Measurements from ENCODE around the gene TPST1. TPM values are rescaled to one million over a fixed set of nuclear protein-coding genes. Genes with fewer than 3 reads are reported as not detected.

Gene TPST1
- polyA plus RNA-seq, 1 of the 3 experiments (the other 2 are of a cell fraction): 36.4 TPM

DNA sequence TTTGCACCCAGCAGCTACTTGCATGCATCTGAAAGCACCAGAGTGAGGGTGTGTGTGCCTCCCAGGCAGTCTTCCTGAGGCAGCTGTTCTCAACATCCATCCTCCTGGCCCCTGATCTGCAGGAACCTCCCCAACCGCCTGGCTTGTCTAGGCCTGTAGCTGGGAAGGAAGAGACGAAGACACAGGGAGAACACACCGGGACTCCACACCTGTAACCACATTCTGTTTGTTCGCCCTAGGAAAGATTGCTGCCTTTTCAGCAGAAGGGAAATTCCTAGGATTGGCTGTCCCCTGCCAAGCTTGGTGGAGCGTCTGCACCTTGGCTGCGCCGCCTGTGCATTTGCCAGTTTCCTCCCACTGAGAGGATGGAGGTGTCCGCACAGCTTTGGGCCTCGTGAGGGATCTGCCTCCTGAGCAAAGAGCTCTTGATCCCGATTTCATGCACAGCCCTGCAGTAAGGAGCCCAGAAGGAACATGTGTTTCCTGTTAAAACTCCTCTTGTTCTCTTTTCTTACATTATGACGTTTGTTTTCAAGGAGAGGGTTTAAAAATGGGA is 154.6 kb downstream of the TPST1 start:
- Histone ChIP-seq H3K4me2 (no peak overlapping the region), H3K4me1 (ENCODE audit: control insufficient read depth in 1 of 2, insufficient read depth in 2 of 2, low read depth in 1 of 2, low read length in 1 of 2) (peaks cover 13 to 18% of the 10 kb centered on the region in 2 experiments; a peak in 3 of 4 replicates), H3F3A (replicated peaks; ENCODE audit: insufficient read depth) (no peaks in the 10 kb centered on the region), H3K9ac (no peak overlapping the region), H3K9me3 (no peaks in the 10 kb centered on the region), H3K9me2 (no peaks in the 10 kb centered on the region), H2AFZ (ENCODE audit: low read depth) (no peak overlapping the region), H3K4me3 (ENCODE audit: low read depth in 2 of 2, low read length in 1 of 2) (no peak overlapping the region), H3K27ac (ENCODE audit: low read depth in 2 of 2, low read length in 1 of 2) (peak overlapping the region in 1 of 2 experiments; percentile 7; a peak in 1 of 4 replicates), H3K36me3 (replicated peaks in 1 of 2; ENCODE audit: control insufficient read depth in 1 of 2, insufficient read depth in 2 of 2, low read length in 1 of 2) (peaks cover 0 to 4% of the 10 kb centered on the region in 2 experiments), H4K20me1 (ENCODE audit: insufficient read depth) (no peaks in the 10 kb centered on the region), H3K27me3 (ENCODE audit: insufficient read depth) (no peaks in the 10 kb centered on the region), H3K79me2 (ENCODE audit: insufficient read depth) (no peaks in the 10 kb centered on the region)
- POLR2A ChIA-PET: no interaction called here
- no peak for TF ChIP-seq SMC3 (IDR thresholded peaks at IDR 0.05; ENCODE audit: low read depth, low read length)
- TF ChIP-seq FOSL2 (IDR thresholded peaks at IDR 0.05; ENCODE audit: borderline replicate concordance, low read depth): no peak
- TF ChIP-seq TCF12 (IDR thresholded peaks at IDR 0.05): peak; percentile 11; the same call in 1 of the 2 replicates
- peak; percentile 26 for DNase-seq
- 87% methylated on average over 8 of the region's 11 CpGs for WGBS (ENCODE audit: low lambda C conversion rate)
- CTCF ChIA-PET: interaction anchor here (0.9 kb wide), 1 partner anchor 219 kb away, joined by 3 read pairs; no protein-coding TSS in a partner anchor

DNA sequence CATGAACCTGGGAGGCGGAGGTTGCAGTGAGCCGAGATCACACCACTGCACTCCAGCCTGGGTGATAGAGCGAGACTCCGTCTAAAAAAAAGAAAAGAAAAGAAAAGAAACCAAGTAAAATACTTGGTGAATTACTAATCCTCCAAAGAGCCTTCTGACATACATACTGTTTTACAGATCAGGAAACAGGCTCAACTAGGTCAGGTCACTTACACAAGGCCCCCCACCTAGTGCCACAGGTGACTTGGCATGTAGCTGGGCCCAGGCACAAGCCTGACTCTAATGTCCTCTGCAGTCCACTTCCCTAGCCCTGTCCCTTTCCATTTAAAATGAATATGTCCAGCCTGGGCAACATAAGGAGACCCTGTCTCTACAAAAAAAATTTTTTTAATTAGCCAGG is 157.0 kb downstream of the TPST1 start:
- Histone ChIP-seq H3F3A (replicated peaks; ENCODE audit: insufficient read depth) (no peaks in the 10 kb centered on the region), H3K36me3 (replicated peaks in 1 of 2; ENCODE audit: control insufficient read depth in 1 of 2, insufficient read depth in 2 of 2, low read length in 1 of 2) (peaks cover 0 to 4% of the 10 kb centered on the region in 2 experiments), H3K27me3 (ENCODE audit: insufficient read depth) (no peaks in the 10 kb centered on the region), H3K9me3 (no peaks in the 10 kb centered on the region), H3K4me1 (ENCODE audit: control insufficient read depth in 1 of 2, insufficient read depth in 2 of 2, low read depth in 1 of 2, low read length in 1 of 2) (peaks cover under 1 to 13% of the 10 kb centered on the region in 2 experiments; a peak in 1 of 4 replicates), H3K4me3 (ENCODE audit: low read depth in 2 of 2, low read length in 1 of 2) (no peak overlapping the region), H2AFZ (ENCODE audit: low read depth) (no peak overlapping the region), H3K9me2 (no peaks in the 10 kb centered on the region), H3K9ac (no peak overlapping the region), H3K79me2 (ENCODE audit: insufficient read depth) (no peaks in the 10 kb centered on the region), H4K20me1 (ENCODE audit: insufficient read depth) (no peaks in the 10 kb centered on the region), H3K4me2 (no peak overlapping the region), H3K27ac (ENCODE audit: low read depth in 2 of 2, low read length in 1 of 2) (no peak overlapping the region)
- TF ChIP-seq ELF1 (IDR thresholded peaks at IDR 0.05): no peak
- TF ChIP-seq, protein P1, sequence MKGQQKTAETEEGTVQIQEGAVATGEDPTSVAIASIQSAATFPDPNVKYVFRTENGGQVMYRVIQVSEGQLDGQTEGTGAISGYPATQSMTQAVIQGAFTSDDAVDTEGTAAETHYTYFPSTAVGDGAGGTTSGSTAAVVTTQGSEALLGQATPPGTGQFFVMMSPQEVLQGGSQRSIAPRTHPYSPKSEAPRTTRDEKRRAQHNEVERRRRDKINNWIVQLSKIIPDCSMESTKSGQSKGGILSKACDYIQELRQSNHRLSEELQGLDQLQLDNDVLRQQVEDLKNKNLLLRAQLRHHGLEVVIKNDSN (IDR thresholded peaks at IDR 0.05; ENCODE audit: borderline replicate concordance, low read depth): no peak
- no peak for TF ChIP-seq RCOR1 (IDR thresholded peaks at IDR 0.05; ENCODE audit: low read length)
- no peak for DNase-seq
- CTCF ChIA-PET: no interaction called here
- POLR2A ChIA-PET: no interaction called here
- 91% methylated on average over 4 of the region's 4 CpGs for WGBS (ENCODE audit: low lambda C conversion rate)

DNA sequence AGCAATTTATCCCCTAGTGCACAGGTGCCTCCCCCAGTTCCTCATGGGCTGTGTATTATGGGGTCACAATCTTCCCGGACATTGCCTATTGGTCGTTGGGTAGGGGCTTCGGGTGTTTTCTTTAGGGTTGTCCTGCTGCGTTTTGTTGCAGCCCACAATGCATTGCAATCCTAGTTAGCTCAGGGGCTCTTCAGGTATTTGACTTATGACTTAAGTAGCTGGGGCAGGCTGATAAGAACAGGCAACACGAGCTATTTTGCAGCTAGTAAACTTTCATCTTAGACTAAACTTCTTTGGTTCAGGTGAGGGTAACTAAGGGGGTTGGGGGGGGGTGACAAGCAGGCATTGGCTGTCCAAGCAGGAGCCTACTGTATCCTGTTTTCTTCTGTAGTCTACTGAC is 158.5 kb downstream of the TPST1 start:
- no peaks in the 10 kb centered on the region for H3K27me3 ChIP-seq (ENCODE audit: insufficient read depth)
- H3K4me3 ChIP-seq (ENCODE audit: low read depth in 2 of 2, low read length in 1 of 2): no peak overlapping the region

More for the DNA sequence above, 158.5 kb downstream of the TPST1 start:
- WGBS (ENCODE audit: low lambda C conversion rate): 66% methylated on average over 5 of the region's 5 CpGs
- no peak overlapping the region for H3K9ac ChIP-seq
- no peaks in the 10 kb centered on the region for H3K79me2 ChIP-seq (ENCODE audit: insufficient read depth)
- peaks cover 0 to 12% of the 10 kb centered on the region in 2 experiments; a peak in 1 of 4 replicates for H3K4me1 ChIP-seq (ENCODE audit: control insufficient read depth in 1 of 2, insufficient read depth in 2 of 2, low read depth in 1 of 2, low read length in 1 of 2)
- CTCF ChIA-PET: interaction anchor here (1.0 to 1.6 kb wide), 2 partner anchors 223 to 326 kb away, joined by 3 to 5 read pairs; no protein-coding TSS in a partner anchor
- no peak overlapping the region for H3K4me2 ChIP-seq
- no peaks in the 10 kb centered on the region for H3K9me3 ChIP-seq
- peaks cover 0 to 4% of the 10 kb centered on the region in 2 experiments for H3K36me3 ChIP-seq (replicated peaks in 1 of 2; ENCODE audit: control insufficient read depth in 1 of 2, insufficient read depth in 2 of 2, low read length in 1 of 2)
- TF ChIP-seq TEAD4 (IDR thresholded peaks at IDR 0.05; ENCODE audit: borderline replicate concordance, insufficient read depth) (no peak), GATA2 (CRISPR knock-in tag; IDR thresholded peaks at IDR 0.05) (no peak), FOSL2 (IDR thresholded peaks at IDR 0.05; ENCODE audit: borderline replicate concordance, low read depth) (no peak), ELF1 (IDR thresholded peaks at IDR 0.05) (no peak), MEF2A (IDR thresholded peaks at IDR 0.05; ENCODE audit: borderline replicate concordance, low read depth) (no peak), CHD2 (IDR thresholded peaks at IDR 0.05; ENCODE audit: low read length, partially characterized antibody) (no peak), POLR2AphosphoS5 (IDR thresholded peaks at IDR 0.05; ENCODE audit: low read depth, low read length) (no peak), MXI1 (IDR thresholded peaks at IDR 0.05; ENCODE audit: low read depth, low read length) (no peak), RXRA (IDR thresholded peaks at IDR 0.05; ENCODE audit: borderline replicate concordance, low read depth) (no peak), EP300 (IDR thresholded peaks at IDR 0.05; ENCODE audit: borderline replicate concordance in 1 of 2, low read depth in 1 of 2, low read length in 1 of 2) (no peak), SIN3A (IDR thresholded peaks at IDR 0.05; ENCODE audit: borderline replicate concordance, low read depth, low read length) (no peak)
- TF ChIP-seq, protein P2, sequence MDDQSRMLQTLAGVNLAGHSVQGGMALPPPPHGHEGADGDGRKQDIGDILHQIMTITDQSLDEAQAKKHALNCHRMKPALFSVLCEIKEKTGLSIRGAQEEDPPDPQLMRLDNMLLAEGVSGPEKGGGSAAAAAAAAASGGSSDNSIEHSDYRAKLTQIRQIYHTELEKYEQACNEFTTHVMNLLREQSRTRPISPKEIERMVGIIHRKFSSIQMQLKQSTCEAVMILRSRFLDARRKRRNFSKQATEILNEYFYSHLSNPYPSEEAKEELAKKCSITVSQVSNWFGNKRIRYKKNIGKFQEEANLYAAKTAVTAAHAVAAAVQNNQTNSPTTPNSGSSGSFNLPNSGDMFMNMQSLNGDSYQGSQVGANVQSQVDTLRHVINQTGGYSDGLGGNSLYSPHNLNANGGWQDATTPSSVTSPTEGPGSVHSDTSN (IDR thresholded peaks at IDR 0.05): no peak
- TF ChIP-seq, protein P3, sequence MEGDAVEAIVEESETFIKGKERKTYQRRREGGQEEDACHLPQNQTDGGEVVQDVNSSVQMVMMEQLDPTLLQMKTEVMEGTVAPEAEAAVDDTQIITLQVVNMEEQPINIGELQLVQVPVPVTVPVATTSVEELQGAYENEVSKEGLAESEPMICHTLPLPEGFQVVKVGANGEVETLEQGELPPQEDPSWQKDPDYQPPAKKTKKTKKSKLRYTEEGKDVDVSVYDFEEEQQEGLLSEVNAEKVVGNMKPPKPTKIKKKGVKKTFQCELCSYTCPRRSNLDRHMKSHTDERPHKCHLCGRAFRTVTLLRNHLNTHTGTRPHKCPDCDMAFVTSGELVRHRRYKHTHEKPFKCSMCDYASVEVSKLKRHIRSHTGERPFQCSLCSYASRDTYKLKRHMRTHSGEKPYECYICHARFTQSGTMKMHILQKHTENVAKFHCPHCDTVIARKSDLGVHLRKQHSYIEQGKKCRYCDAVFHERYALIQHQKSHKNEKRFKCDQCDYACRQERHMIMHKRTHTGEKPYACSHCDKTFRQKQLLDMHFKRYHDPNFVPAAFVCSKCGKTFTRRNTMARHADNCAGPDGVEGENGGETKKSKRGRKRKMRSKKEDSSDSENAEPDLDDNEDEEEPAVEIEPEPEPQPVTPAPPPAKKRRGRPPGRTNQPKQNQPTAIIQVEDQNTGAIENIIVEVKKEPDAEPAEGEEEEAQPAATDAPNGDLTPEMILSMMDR (IDR thresholded peaks at IDR 0.05): no peak
- H2AFZ ChIP-seq (ENCODE audit: low read depth): no peak overlapping the region
- no peaks in the 10 kb centered on the region for H3F3A ChIP-seq (replicated peaks; ENCODE audit: insufficient read depth)
- no peak for DNase-seq
- no peak overlapping the region for H3K27ac ChIP-seq (ENCODE audit: low read depth in 2 of 2, low read length in 1 of 2)
- no peaks in the 10 kb centered on the region for H4K20me1 ChIP-seq (ENCODE audit: insufficient read depth)
- no peaks in the 10 kb centered on the region for H3K9me2 ChIP-seq
- POLR2A ChIA-PET: no interaction called here

Measured in SK-N-SH (cell line).